NCI-H774 (cell line): ENCODE data around the gene IL32.
"Not testable (repeated sequence)": the region's sequence is repeated elsewhere in the genome, so short reads cannot be mapped to it uniquely, and the experiment has no call there.

ENCODE experiments used
- DNase-seq: peaks from one replicate; lab custom pipeline; 2025; lab: John Stamatoyannopoulos, UW

Gene IL32

GRCh38 chr16:3071655-3072054, 6.2 kb downstream of the IL32 start:
- no peak for DNase-seq

GRCh38 chr16:3072148-3072547, 6.7 kb downstream of the IL32 start:
- DNase-seq, result not testable (repeated sequence)

- not testable (repeated sequence) for DNase-seq
These were observed 7.3 kb downstream of the IL32 start for GRCh38 chr16:3072576-3073263.

- no peak for DNase-seq
These were observed 8.0 kb downstream of the IL32 start for GRCh38 chr16:3073448-3073847.

DNA sequence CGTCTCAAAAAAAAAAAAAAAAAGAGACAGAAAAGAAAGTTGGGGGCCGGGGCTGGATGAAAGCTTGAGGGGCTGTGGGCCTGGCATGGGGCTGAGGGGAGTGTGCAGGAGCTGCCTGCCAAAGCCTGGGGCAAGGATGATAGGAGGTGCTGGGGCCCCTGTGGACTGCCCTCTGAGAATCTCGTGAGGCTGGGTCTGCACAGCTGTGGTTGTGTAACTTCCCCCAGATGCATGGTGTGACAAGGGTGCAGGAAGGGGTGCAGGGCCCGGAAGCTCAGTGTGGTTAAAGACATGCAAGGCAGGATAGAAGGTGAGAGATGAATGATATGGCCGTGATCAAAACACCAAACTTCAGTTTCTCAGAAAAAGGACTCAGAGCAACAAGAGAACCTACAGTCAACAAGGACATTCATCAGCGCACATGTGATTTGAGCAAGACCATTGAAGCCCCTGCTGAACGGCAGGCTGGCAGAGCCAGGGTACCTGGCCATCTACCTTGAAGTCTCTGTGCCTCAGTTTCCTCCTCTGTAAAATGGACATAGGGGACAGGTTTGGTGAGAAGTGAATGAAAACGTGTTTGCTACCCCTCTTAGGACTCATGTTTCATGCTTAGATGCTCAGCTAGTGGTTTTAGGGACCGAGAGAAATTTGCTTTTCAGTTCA, 9.6 kb downstream of the IL32 start:
- DNase-seq, result no peak

DNA sequence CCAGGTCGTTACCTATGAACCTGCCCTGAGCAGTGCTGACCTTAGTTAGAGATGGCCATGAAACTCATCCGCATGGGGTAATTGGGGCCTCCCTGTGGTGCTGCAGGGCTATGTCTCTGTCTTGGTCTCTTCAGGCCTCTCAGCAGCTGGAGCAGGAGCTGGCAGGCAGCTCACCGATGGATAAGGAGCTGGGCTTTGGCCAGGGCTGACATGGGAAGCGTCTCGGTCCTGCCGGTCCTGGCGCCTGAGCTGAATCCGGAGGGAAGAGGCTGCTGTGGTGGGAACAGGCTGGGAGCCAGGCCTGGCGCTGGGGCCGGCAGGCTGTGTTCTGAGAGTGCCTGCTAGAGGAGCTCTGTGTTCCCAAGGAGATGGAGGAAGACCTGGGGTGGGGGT, 10.1 kb downstream of the IL32 start:
- no peak for DNase-seq

DNA sequence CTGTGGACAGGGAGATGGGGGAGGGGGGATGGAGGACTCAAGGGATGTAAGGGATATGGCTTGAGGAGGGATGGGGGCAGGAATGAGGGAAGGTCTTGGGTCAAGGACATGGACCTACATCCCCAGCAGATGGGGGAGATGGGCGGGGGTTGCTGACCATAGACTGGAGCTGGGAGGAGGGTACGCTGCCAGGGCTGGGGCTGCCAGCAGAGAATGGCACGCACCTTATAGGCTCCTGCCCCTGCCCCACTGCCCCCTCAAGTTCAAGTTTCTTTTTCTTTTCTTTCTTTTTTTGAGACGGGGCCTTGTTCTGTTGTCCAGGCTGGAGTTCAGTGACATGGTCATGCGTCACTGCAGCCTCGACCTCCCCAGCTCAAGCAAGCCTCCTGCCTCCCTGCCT, 10.5 kb downstream of the IL32 start:
- not testable (repeated sequence) for DNase-seq

DNA sequence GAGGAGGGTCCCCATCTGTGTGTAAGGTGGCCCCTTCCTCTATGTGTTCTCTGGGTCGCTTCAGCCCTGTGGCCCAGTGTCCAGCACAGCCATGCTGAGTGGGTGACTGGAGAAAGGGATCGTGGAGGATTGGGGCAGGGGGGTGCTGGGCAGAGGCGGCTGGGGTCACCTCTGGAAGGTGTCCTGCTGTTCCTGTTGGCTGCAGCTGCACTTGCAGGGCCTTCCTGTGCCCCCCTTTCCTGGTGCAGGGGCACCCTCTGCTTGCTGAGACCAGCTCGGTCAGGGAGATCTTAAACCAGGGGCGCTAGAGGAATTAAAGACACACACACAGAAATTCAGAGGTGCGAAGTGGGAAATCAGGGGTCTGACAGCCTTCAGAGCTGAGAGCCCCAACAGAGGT, 11.1 kb downstream of the IL32 start:
- no peak for DNase-seq

- DNase-seq, result no peak
These were observed 14.6 kb downstream of the IL32 start for GRCh38 chr16:3080024-3080423.

GRCh38 chr16:3081957-3082356, 16.5 kb downstream of the IL32 start:
- not testable (repeated sequence) for DNase-seq

- DNase-seq, result not testable (repeated sequence)
These were observed 18.0 kb downstream of the IL32 start for GRCh38 chr16:3083408-3083807.

DNA sequence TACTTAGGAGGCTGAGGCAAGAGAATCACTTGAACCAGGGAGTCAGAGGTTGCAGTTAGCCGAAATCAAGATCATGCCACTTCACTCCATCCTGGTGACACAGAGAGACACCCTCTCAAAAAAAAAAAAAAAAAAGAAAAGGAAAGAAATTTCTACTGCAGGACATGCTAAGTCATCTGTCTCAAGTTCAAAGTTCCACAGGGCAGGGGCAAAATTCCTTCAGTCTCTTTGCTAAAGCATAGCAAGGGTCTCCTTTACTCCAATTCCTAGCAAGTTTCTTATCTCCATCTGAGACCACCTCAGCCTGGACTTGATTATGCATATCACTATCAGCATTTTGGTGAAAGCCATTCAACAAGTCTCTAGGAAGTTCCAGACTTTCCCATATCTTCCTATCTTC, 19.1 kb downstream of the IL32 start:
- no peak for DNase-seq

GRCh38 chr16:3084969-3085670, 19.7 kb downstream of the IL32 start:
- DNase-seq, result no peak

GRCh38 chr16:3085868-3086595, 20.6 kb downstream of the IL32 start:
- DNase-seq, result no peak

DNA sequence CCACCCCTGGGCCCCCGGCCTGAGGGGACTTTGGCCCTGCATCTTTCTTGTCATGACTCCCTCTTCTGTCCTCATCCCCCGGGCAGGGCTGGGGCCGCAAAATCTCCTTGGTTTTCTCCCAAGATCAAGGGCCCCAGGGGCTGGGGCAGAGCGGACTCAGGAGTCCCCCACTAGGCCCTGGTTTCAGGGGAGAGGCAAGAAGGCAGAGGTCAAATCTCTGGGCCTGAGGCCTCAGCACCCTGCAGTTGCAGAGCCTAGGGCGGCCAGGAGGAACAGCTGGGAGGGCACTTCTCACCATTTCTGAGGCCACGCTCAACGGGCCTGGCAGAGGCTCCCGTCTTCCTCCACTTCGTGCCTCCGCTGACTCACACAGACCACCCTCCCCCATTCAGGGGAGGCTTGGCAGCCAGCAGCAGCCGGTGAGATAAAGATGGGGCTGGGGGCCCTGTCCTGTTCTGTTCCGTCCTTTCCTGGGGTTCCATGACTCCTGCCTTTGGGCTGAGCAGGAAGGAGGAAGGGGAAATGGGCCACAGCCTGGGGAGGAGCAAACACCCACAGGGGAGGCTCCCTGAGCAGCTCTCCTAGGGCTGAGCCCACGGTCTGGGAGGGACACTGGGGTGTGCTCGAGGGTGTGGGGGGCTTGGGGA, 21.3 kb downstream of the IL32 start:
- DNase-seq, result no peak

DNA sequence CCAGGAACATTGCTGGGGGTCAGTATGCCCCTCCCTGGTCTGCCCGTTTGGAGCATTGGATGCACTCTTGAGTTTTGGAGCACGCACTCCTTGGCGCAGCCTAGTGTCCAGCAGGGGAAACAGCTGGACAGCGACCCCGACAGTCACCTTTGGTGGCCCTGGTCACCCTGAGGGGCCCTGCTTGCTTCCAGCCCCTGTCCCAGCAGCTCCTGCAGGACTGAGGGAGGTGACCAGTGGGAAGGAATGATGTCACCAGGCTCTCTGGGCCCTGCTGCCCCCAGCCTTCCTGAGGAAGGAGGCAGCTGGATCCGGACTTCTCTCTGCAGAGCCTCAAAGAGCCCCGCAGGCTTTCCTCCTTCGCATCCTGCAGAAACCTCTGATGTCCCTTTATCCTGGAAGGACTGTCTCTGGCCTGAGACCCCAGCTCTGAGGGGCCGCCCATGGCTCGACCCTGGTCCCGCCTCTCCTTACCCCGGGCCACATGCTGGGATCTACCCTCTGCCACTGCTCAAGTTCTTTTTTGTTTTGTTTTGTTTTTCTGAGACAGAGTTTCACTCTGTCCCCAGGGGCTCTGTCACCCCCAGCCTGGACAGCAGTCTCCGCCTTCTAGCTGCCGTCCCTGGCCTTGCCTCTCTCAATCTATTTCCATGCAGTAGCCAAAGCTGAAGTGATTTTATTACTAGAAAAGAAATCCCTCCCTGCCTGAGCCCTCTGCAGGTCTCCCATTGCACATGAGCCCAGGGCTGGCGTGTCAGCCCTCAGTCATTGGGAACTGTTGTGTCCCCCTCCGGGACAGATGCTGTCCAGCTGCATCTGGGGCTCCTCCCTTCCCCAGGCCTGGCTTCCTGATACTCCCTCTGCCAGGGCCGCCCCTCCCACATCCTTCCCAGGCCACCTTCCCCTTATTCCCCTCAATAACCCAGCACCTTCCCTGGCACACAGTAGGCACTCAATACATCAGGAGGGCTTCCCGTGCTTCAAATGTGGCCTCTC, 22.1 kb downstream of the IL32 start:
- DNase-seq, result no peak

DNA sequence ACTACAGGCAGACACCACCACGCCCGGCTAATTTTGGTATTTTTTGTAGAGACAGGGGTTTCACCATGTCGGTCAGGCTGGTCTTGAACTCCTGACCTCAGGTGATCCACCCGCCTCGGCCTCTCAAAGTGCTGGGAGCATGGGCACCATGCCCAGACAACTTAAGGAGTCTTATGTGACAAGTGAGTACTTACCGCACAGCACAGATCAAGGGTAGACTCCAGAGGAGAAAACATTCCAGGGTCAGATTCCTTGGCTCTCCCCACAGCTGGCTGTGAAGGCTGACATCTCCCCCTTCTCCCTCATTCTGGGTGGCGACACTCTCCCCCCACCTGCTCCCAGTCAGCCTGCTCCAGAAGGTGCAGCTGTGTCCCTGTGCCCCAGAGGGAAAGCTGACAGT, 23.0 kb downstream of the IL32 start:
- no peak for DNase-seq

DNA sequence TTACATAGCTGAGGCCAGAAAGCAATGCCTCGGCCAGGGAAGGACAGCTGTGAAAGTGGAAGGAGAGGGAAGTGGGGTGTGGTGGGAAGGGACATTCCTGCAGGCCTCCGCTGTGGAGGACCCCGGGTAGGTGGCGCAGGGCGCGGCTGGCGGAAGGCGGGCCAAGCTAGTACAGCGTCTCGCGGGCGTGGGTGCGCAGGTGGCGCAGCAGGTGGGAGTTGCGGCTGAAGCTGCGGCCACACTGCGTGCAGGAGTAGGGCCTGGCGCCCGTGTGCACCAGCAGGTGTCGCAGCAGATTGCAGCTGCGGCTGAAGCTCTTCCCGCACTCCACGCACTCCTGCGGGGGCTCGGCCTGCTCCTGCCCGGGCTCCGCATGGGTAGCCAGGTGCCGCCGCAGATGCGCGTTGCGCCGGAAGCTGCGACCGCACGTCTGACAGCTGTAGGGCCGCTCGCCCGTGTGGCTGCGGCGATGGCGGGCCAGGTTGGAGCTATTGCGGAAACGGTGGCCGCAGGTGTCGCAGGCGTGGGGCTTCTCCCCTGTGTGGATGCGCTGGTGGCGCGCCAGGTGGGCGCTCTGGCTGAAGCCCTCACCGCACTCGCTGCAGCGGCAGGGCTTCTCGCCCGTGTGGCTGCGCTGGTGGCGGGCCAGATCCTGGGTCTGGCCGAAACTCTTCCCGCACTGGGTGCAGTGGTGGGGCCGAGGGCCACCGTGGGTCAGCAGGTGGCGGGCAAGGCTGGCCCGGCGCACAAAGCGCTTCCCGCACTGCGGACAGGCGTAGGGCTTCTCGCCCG, 23.7 kb downstream of the IL32 start:
- DNase-seq, result no peak

GRCh38 chr16:3089717-3090592, 24.5 kb downstream of the IL32 start:
- peak; percentile 55 for DNase-seq
